ENCODE results near the gene CCDC9. TPM values are rescaled to one million over a fixed set of nuclear protein-coding genes. Genes with fewer than 3 reads are reported as not detected.
A peak's percentile ranks its signal among the peaks of the same experiment; 100 is the strongest.
"Not testable (repeated sequence)": the region's sequence is repeated elsewhere in the genome, so short reads cannot be mapped to it uniquely, and the experiment has no call there.

The CCDC9 gene
- total RNA-seq, 1 experiment from 2014 or later: 22.2 TPM

DNA sequence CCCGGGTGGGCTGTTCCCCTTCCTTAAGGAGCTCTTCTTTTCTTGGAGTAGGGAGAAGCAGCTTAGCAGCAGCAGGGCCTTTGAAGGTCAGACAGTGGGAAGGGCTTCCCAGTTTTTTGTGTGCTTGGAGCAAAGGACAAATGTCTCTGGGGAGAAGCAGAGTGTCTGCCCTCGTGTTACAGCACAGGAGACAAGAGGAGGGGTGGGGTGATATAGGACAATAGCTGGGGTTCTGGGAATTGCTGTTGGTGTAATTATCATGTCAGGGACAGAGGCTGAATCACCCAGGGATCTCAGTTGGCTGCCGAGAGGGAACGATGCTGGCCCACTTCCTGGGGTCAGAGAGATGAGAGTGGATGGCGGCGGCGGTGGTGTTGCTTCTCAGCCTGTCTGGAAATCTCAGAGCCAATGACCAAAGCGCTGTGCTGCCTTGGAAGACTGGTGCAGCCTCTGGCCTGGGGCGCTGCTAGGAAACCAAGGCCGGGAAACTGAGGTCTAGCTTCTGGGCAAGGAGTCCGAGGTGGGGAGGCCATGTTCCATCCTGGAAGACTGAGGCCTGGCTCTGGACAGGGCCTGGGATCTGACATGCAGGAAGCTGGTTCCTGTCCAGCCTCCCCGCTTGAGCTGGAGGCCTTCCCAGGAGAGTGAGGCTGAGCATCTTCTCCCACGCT is 19.6 kb downstream of the CCDC9 start:
- in situ Hi-C loops (cut with HindIII; ENCODE audit: low sequenced_read_pairs): no loop called here

GRCh38 chr19:47276513-47276912 is 20.2 kb downstream of the CCDC9 start:
- in situ Hi-C loops (cut with HindIII; ENCODE audit: low sequenced_read_pairs); DNase-seq (ENCODE audit: low spot score): not testable (repeated sequence)

More for the DNA sequence above, 19.6 kb downstream of the CCDC9 start:
- DNase-seq (ENCODE audit: low spot score): peak; percentile 42

GRCh38 chr19:47280183-47280797 is 24.0 kb downstream of the CCDC9 start:
- DNase-seq (ENCODE audit: low spot score): no peak
- in situ Hi-C loops (cut with HindIII; ENCODE audit: low sequenced_read_pairs): no loop called here

DNA sequence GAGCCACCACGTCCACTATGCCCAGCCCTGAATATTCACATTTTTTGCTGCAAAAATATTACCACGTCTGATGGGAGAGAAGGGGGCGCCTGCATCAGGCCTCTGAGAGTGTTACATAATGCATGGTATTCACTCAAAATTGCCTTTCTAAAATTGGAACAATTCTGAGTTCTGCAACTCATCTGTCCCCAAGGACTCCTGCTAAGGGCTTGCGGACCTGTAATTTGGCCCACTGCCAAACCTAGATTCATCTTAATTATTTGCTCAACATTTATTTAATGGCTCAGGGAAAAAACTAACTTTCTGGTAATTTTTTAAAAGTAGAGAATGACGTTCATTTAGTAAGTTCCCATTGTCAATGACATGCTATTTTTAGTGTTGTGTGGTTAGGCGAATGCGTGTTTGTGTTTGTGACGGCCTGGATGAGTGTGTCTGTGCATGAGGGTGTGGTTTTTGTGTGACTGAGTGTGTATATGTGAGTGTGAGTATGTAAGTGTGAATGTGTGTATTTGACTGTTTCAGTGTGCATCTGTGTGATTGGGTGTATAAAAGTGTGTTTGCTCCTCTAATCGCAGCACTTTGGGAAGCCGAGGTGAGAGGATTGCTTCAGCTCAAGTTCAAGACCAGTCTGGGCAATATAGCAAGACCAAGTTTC is 27.2 kb downstream of the CCDC9 start:
- in situ Hi-C loops (cut with HindIII; ENCODE audit: low sequenced_read_pairs): no loop called here
- DNase-seq (ENCODE audit: low spot score): no peak

DNA sequence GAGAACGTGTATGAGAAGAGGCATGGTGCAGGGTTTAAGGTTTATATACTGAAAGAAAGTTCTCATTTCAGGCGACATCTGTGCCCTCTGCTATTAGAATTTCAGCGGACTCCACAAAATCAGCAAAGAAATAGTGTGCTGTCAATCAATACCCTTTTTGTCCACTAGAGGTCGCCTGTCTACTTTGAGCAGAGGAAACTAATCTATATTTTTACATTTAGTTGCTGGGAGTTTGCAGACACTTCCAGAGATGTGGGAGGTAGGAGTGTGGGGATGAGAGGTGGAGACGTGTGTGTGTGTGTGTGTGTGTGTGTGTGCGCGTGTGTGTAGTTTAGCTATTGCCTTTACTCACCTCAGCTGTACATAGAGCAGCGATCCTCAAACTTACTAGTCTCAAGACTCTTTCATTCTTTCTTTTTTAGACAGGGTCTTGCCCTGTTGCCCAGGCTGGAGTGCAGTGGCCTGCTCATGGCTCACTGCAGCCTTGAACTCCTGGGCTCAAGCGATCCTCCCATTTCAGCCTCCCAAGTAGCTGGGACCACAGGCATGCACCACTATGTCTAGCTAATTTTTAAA is 28.1 kb downstream of the CCDC9 start:
- in situ Hi-C loops (cut with HindIII; ENCODE audit: low sequenced_read_pairs): no loop called here
- peak; percentile 76 for DNase-seq (ENCODE audit: low spot score)

GRCh38 chr19:47296036-47296435 is 39.7 kb downstream of the CCDC9 start:
- in situ Hi-C loops (cut with HindIII; ENCODE audit: low sequenced_read_pairs): no loop called here
- DNase-seq (ENCODE audit: low spot score): peak; percentile 91

GRCh38 chr19:47300867-47301266 is 44.5 kb downstream of the CCDC9 start:
- DNase-seq (ENCODE audit: low spot score); in situ Hi-C loops (cut with HindIII; ENCODE audit: low sequenced_read_pairs): not testable (repeated sequence)

DNA sequence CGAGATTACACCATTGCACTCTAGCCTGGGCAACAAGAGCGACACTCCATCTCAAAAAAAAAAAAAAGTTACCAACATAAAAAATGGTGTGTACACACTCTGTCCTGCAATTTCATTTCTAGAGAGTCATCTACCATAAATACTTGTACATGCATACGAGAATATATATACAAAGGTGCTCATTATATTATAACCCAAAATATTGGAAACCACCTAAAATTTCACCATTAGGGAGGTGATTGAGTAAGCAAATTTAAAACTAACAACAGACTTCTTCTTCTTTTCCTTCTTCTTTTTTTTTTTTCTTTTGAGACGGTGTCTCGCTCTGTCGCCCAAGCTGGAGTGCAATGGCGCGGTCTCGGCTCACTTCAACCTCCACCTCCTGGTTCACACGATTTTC is 45.9 kb downstream of the CCDC9 start:
- in situ Hi-C loops (cut with HindIII; ENCODE audit: low sequenced_read_pairs): no loop called here
- DNase-seq (ENCODE audit: low spot score): no peak

DNA sequence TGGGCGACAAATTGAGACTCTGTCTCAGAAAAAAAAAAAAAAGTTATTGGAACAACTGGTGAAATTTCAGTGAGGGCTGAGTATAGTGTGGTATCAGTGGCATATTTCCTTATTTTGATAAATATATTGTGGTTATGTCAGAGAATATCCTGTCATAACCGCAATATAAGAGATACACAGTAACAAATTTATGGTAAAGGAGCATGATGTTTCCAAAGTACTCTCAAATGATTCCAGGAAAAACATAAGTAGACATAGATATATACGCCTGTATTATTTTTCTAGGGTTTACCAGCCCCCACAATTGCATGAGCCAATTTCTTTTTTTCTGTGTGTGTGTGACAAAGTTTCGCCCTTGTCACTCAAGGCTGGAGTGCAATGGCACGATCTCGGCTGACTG is 47.6 kb downstream of the CCDC9 start:
- no peak for DNase-seq (ENCODE audit: low spot score)
- in situ Hi-C loops (cut with HindIII; ENCODE audit: low sequenced_read_pairs): no loop called here

GRCh38 chr19:47305309-47305751 is 49.0 kb downstream of the CCDC9 start:
- in situ Hi-C loops (cut with HindIII; ENCODE audit: low sequenced_read_pairs): no loop called here
- peak; percentile 34 for DNase-seq (ENCODE audit: low spot score)

DNA sequence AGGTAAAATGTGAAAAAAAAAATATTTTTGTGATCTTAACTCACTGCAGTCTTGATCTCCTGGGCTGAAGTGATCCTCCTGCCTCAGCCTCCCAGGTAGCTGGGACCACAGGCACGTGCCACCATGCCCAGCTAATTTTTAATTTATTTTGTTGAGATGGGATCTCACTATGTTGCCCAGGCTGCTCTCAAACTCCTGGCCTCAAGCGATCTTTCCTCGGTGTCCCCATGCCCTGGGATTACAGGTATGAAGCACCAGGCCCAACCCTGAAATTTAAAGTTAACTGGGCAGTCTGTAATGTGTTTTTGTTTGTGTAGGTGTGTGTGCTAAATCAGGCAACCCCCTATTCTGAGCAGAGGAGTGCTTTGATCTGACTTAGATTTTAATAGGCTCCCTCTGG is 50.0 kb downstream of the CCDC9 start:
- in situ Hi-C loops (cut with HindIII; ENCODE audit: low sequenced_read_pairs): no loop called here
- DNase-seq (ENCODE audit: low spot score): no peak

- no peak for DNase-seq (ENCODE audit: low spot score)
- in situ Hi-C loops (cut with HindIII; ENCODE audit: low sequenced_read_pairs): no loop called here
These were observed 52.7 kb downstream of the CCDC9 start for GRCh38 chr19:47309038-47309437.

DNA sequence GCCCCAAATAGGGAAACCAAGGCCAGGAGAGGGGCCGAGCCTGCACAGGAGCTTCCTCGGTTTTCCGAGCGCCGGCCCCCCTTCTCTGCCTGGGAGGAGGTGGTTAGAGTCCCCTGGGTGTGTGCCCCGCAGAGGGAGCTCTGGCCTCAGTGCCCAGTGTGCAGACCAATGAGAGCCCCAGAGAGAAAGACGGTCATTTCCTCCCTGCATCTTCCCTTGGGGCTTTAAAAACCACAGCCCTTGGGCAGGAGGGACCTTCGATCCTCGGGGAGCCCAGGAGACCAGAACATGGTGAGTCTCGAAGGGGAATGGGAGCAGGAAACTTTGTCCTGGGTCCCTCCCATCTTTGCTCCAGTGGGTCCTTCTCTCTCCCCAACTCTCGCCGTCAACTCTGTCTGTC is 53.3 kb downstream of the CCDC9 start, which contains the start of gene C5AR1:
Gene C5AR1 (plus strand): TSS at position 254 of the 400 bp plus-strand sequence. CDS start 35 bp downstream, at position 289.
- no peak for DNase-seq (ENCODE audit: low spot score)
- in situ Hi-C loops (cut with HindIII; ENCODE audit: low sequenced_read_pairs): no loop called here

DNA sequence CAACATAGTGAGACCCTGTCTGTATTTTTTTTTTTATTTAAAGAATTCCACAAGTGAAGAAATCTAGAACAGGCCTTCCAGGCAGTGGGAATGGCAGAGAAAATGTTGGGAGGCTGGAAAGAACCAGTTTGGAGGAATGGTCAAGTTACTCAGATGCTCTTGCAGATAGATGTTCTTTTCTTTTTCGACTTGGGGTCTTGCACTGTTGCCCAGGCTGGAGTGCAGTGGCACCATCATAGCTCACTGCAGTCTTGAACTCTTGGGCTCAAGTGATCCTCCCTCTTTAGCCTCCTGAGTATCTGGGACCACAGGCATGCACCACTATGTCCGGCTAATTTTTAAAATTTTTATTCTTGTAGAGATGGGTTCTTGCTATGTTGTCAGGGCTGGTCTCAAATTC is 54.0 kb downstream of the CCDC9 start:
- in situ Hi-C loops (cut with HindIII; ENCODE audit: low sequenced_read_pairs): no loop called here

DNA sequence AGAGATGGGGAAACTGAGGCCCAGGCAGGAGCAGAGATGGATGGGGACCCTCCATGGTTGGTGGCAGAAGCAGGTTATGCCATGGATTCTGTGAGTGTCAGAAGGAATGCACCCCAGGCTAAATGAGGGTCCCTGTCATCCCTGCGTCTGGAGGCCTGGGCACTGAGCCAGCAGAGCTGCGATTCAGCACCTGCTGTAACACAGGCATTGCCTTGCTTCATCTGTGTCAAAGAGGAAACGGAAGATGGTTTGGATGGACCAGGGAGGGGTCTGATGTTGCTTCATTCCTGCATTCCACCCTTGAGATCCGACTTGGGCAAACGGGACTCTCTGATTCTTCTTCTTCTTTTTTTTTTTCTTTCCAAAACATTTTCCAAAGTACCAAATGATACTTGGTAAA is 54.5 kb downstream of the CCDC9 start:
- in situ Hi-C loops (cut with HindIII; ENCODE audit: low sequenced_read_pairs): no loop called here
- DNase-seq (ENCODE audit: low spot score): no peak

More for the DNA sequence above, 54.0 kb downstream of the CCDC9 start:
- DNase-seq (ENCODE audit: low spot score): no peak

DNA sequence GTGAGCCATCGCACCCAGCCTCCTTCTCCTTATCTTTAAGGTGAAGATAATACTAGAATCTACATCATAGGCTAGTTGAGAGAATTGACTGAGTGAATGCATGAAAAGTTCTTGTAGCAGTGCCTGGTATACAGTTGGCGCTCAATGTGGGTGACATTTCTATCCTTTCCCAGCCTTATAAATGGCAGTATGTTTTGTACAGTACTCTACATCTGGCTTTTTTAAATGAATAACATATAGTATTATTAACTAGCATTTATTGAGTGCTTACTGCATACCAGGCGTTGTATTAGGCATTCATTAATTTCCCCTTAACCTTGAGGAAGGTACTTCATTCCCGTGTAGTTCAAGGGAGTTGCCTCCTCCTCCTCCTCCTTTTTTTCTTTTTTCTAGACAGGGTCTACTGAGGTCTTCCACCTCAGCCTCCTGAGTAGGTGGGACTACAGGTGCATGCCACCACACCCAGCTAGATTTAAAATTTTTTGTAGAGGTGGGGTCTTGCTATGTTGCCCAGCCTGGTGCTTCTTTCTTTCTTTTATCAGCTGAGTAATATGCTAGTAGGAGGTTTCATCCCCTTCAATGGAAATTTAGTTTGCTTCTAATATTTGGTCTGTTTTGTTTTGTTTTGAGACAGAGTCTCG is 56.2 kb downstream of the CCDC9 start:
- in situ Hi-C loops (cut with HindIII; ENCODE audit: low sequenced_read_pairs): no loop called here
- DNase-seq (ENCODE audit: low spot score): no peak

GRCh38 chr19:47313754-47314295 is 57.5 kb downstream of the CCDC9 start:
- in situ Hi-C loops (cut with HindIII; ENCODE audit: low sequenced_read_pairs): no loop called here
- no peak for DNase-seq (ENCODE audit: low spot score)

- DNase-seq (ENCODE audit: low spot score): no peak
- in situ Hi-C loops (cut with HindIII; ENCODE audit: low sequenced_read_pairs): no loop called here
These were observed 58.9 kb downstream of the CCDC9 start for GRCh38 chr19:47315125-47315821.

DNA sequence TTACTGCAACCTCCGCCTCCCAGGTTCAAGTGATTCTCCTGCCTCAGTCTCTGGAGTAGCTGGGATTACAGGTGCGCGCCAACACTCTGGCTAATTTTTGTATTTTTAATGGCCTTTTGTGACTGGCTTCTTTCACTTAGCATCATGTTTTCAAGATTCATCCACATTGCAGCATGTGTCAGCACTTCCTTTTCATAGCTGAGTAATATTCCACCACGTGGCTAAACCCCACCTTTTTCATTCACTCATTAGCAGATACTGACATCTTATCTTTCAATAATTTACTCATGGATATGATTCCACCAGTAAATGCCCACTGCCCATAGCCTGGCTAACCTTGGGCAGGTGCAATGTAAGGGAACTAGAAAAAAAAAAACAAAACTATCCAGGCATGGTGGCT is 60.2 kb downstream of the CCDC9 start:
- in situ Hi-C loops (cut with HindIII; ENCODE audit: low sequenced_read_pairs): no loop called here
- no peak for DNase-seq (ENCODE audit: low spot score)
